ENCODE measurements around the gene HOXA1. TPM values are rescaled to one million over a fixed set of nuclear protein-coding genes. Genes with fewer than 3 reads are reported as not detected.

HOXA1 gene
- total RNA-seq, 1 experiment from 2014 or later, result 1.4 TPM

DNA sequence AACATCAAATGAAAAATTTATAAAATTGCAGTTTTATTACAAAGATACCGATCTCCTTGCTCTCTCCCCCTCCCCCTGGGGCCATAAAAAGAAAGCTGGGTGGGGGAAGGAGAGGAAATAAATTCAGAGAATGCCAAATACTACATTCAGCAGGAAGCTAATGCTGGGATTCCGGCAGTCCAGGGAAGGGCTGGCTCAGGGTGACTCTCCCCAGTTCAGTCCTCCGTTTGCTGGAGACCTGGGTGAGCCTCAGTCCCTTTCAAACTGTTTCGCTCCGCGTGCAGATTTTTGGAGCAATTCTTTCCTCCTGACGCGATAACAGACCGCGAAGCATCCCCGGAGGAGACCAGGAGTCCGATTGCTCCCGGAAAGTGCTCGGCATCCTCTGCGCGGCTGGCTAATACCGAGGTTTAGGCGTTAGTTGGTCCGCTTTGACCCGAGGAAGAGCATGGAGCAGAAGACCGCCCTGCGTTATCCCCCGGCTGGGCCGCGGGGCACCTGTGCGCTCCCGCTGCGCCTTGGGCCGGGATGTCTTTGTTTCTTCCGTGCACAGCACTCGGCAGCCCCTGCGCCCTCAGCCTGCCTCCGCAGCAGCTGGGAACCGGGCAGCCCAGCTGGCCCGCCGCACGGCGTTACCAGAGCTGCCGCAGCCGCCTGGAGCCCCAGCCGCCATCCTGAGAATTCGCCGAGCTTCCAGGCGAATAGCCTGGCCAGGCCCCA, 10.5 kb upstream of the HOXA1 start:
- ChIA-PET CTCF (no interaction called here), POLR2A (ENCODE audit: unreplicated experiment) (no interaction called here)
- Histone ChIP-seq H3K4me3 (ENCODE audit: low read length) (no peak overlapping the region), H3K36me3 (ENCODE audit: low read depth, low read length) (no peaks in the 10 kb centered on the region), H3K4me1 (ENCODE audit: insufficient read depth, low read length) (peaks cover 22% of the 10 kb centered on the region), H3K9me3 (ENCODE audit: low read length) (no peaks in the 10 kb centered on the region), H3K4me2 (ENCODE audit: low read length) (no peak overlapping the region), H2AFZ (ENCODE audit: low read length) (no peak overlapping the region), H3K27ac (ENCODE audit: low read length) (no peak overlapping the region), H3F3A (ENCODE audit: low read length, unreplicated experiment) (no peaks in the 10 kb centered on the region), H3K9ac (ENCODE audit: low read length) (no peak overlapping the region), H3K9me2 (replicated peaks; ENCODE audit: low read length) (no peaks in the 10 kb centered on the region), H4K20me1 (ENCODE audit: low read length) (no peaks in the 10 kb centered on the region), H3K27me3 (ENCODE audit: low read length) (no peaks in the 10 kb centered on the region), H3K79me2 (ENCODE audit: low read length) (peaks cover 19% of the 10 kb centered on the region)
- intact Hi-C loops (cut with micrococcal nuclease), result no loop called here
- DNase-seq, result no peak
- TF ChIP-seq CTCF (conservative IDR thresholded peaks at IDR 0.05; ENCODE audit: low read depth, low read length), result no peak
- no peak for TF ChIP-seq EZH2phosphoT487 (IDR thresholded peaks at IDR 0.05; ENCODE audit: borderline replicate concordance, low read length)
- no peak for TF ChIP-seq EZH2 (IDR thresholded peaks at IDR 0.05; ENCODE audit: low read length, unreplicated experiment)
- no TSS peak for BruUV-seq (replicated peaks)
- ATAC-seq, result no peak

GRCh38 chr7:27105301-27106031, 9.7 kb upstream of the HOXA1 start:
- ChIA-PET POLR2A (ENCODE audit: unreplicated experiment) (no interaction called here), CTCF (no interaction called here)
- Histone ChIP-seq H3K79me2 (ENCODE audit: low read length) (peaks cover 13% of the 10 kb centered on the region; the same call in 1 of the 2 replicates), H2AFZ (ENCODE audit: low read length) (no peak overlapping the region), H3K27ac (ENCODE audit: low read length) (no peak overlapping the region), H3K36me3 (ENCODE audit: low read depth, low read length) (0 out of 2 replicates have a peak, but pooled peaks cover 4% of the 10 kb centered on the region), H3K9me2 (replicated peaks; ENCODE audit: low read length) (no peaks in the 10 kb centered on the region), H3F3A (ENCODE audit: low read length, unreplicated experiment) (no peaks in the 10 kb centered on the region), H3K4me2 (ENCODE audit: low read length) (no peak overlapping the region), H4K20me1 (ENCODE audit: low read length) (no peaks in the 10 kb centered on the region), H3K4me3 (ENCODE audit: low read length) (no peak overlapping the region), H3K9me3 (ENCODE audit: low read length) (no peaks in the 10 kb centered on the region), H3K9ac (ENCODE audit: low read length) (no peak overlapping the region), H3K27me3 (ENCODE audit: low read length) (no peaks in the 10 kb centered on the region), H3K4me1 (ENCODE audit: insufficient read depth, low read length) (peaks cover 14% of the 10 kb centered on the region)
- no TSS peak for BruUV-seq (replicated peaks)
- TF ChIP-seq EZH2phosphoT487 (IDR thresholded peaks at IDR 0.05; ENCODE audit: borderline replicate concordance, low read length) (no peak), EZH2 (IDR thresholded peaks at IDR 0.05; ENCODE audit: low read length, unreplicated experiment) (no peak)
- ATAC-seq (no peak), DNase-seq (no peak)
- intact Hi-C loops (cut with micrococcal nuclease), result no loop called here

DNA sequence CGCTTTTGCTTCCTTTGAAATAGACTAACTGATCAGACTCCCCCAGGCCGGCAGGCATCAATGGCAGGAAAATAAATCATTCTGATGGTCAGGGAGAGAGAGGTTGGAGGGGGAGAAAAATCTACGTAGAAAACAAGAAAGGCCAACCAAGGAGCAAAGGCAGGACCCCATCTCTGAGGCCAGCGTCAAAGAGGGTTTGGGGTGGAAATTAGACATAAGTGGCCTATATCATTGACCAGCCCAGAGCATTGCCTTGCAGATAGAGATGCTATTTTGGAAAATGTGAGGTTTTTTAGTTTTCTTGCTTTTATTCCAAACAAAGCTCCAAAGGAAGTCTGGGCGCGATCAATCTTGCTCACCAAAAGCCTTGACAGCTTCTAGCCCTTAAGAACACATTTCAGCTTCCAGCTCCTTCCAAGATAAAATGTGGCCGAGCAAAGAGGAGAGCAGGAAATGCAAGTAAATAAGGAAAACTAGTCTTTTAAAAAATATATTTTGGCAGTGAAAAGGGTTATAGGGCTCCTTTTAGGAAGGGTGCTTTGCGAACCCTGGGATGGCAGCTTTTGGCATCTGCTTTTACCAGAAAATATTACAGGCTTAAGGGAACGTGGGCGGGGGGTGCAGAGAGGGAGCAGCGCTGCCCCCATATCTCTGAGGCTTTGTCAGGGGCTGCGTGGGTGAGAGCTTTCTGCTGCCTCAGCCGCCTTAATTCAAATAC, 8.7 kb upstream of the HOXA1 start:
- H3F3A ChIP-seq (ENCODE audit: low read length, unreplicated experiment), result no peaks in the 10 kb centered on the region
- no peak overlapping the region for H2AFZ ChIP-seq (ENCODE audit: low read length)
- H3K27me3 ChIP-seq (ENCODE audit: low read length), result no peaks in the 10 kb centered on the region
- H3K36me3 ChIP-seq (ENCODE audit: low read depth, low read length), result peaks cover 10% of the 10 kb centered on the region; the same call in 1 of the 2 replicates
- peaks cover 11% of the 10 kb centered on the region for H3K79me2 ChIP-seq (ENCODE audit: low read length)
- no peak overlapping the region for H3K9ac ChIP-seq (ENCODE audit: low read length)
- no peaks in the 10 kb centered on the region for H4K20me1 ChIP-seq (ENCODE audit: low read length)
- intact Hi-C loops (cut with micrococcal nuclease), result no loop called here
- H3K4me1 ChIP-seq (ENCODE audit: insufficient read depth, low read length), result peaks cover 10% of the 10 kb centered on the region
- H3K9me2 ChIP-seq (replicated peaks; ENCODE audit: low read length), result no peaks in the 10 kb centered on the region
- H3K4me3 ChIP-seq (ENCODE audit: low read length), result no peak overlapping the region
- no peak for ATAC-seq
- ChIA-PET CTCF (no interaction called here), POLR2A (ENCODE audit: unreplicated experiment) (interaction anchor here (0.6 kb wide), 1 partner anchor 82 kb away, joined by 3 read pairs; no protein-coding TSS in a partner anchor)
- H3K4me2 ChIP-seq (ENCODE audit: low read length), result no peak overlapping the region
- no TSS peak for BruUV-seq (replicated peaks)
- TF ChIP-seq EZH2 (IDR thresholded peaks at IDR 0.05; ENCODE audit: low read length, unreplicated experiment) (no peak), EZH2phosphoT487 (IDR thresholded peaks at IDR 0.05; ENCODE audit: borderline replicate concordance, low read length) (no peak), CTCF (conservative IDR thresholded peaks at IDR 0.05; ENCODE audit: low read depth, low read length) (no peak)
- no peak overlapping the region for H3K27ac ChIP-seq (ENCODE audit: low read length)
- DNase-seq, result no peak
- no peaks in the 10 kb centered on the region for H3K9me3 ChIP-seq (ENCODE audit: low read length)

All from PC-3 (cell line).